Suprapubic skin (tissue), 4 donors: ENCODE data around the gene SYK. TPM values are rescaled to one million over a fixed set of nuclear protein-coding genes. Genes with fewer than 3 reads are reported as not detected.

Source experiments
- DNase-seq, 2 donors: peaks; one replicate each; pipeline ENCODE4 v3.0.0-alpha.2; 2019; ENCODE audit warnings: low spot score in 2 of 2
- H3K27ac ChIP-seq: fragments of 200-600 bp; sonication (generic); one replicate; pipeline ENCODE4 v1.5.1; 2019
- H3K27me3 ChIP-seq: fragments of 200-600 bp; sonication (generic); one replicate; pipeline ENCODE4 v1.5.1; 2019
- H3K36me3 ChIP-seq: fragments of 200-600 bp; sonication (generic); one replicate; pipeline ENCODE4 v1.5.1; 2019
- H3K4me1 ChIP-seq: fragments of 200-600 bp; sonication (generic); one replicate; pipeline ENCODE4 v1.5.1; 2019
- H3K4me3 ChIP-seq: fragments of 200-600 bp; sonication (generic); one replicate; pipeline ENCODE4 v1.5.1; 2019; ENCODE audit warnings: mild to moderate bottlenecking
- H3K9me3 ChIP-seq: fragments of 200-600 bp; sonication (generic); one replicate; pipeline ENCODE4 v1.5.1; 2019
- EP300 ChIP-seq: sonication (generic); formaldehyde crosslinking; IDR thresholded peaks from one replicate; pipeline ENCODE4 v1.6.1; 2017; ENCODE audit warnings: antibody characterized with exemption
- POLR2A ChIP-seq, 2 donors: fragments of 450-650 bp; IDR thresholded peaks; one replicate each; pipeline ENCODE4 v1.6.1; 2017; ENCODE audit warnings: antibody characterized with exemption in 2 of 2, mild to moderate bottlenecking in 2 of 2, moderate library complexity in 2 of 2
- POLR2AphosphoS5 ChIP-seq, 3 donors: sonication (generic); formaldehyde crosslinking; IDR thresholded peaks; one replicate each; pipeline ENCODE4 v1.6.1; 2017; ENCODE audit warnings: antibody characterized with exemption in 3 of 3
- WGBS: methylation state at CpG from one replicate; pipeline ENCODE4 v1.1.5; 2018; 5-methylcytosine and 5-hydroxymethylcytosine counted together
- total RNA-seq, 4 donors: library from RNA; depleted of rRNA; stranded (reverse); fragments of >200 nt; gene quantifications; one replicate each; pipeline ENCODE4 v1.1.0, GENCODE V29; 2016
- TF ChIP-seq, protein P1 (sequence below), 2 donors: fragments of 200-600 bp in 1 of 2; fragments of 450-650 bp in 1 of 2; sonication (generic) in 1 of 2; IDR thresholded peaks; one replicate each; pipeline ENCODE4 v1.5.1; 2016 to 2019; ENCODE audit warnings: antibody characterized with exemption in 2 of 2, mild to moderate bottlenecking in 1 of 2, moderate library complexity in 1 of 2

SYK gene
- total RNA-seq, 4 donors from 2014 or later = 22.0 to 31.6 (median 25.0) TPM

DNA sequence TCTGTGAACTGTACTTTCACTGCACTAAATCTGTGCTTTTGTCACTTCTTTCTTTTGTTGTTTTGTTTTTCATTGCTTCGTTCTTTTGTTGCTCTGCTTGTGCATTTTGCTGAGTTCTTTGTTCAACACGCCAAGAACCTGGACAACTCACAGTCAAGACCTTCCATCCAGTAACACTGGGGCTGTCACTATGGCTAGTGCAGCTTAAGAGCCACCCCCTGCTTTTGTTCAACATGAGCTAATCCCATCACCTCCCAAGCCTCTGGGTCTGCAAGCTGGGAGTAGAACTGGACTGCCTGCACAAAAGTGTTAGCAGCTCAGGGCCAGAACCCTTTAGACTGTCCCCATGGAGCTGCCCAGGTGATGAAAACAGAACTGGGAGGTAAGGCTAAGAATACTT, 143.7 kb downstream of the SYK start:
- no peak overlapping the region for H3K4me3 ChIP-seq
- H3K4me1 ChIP-seq = peaks cover 12% of the 10 kb centered on the region
- no peak overlapping the region for H3K27ac ChIP-seq
- DNase-seq = no peak
- H3K9me3 ChIP-seq = peaks cover 6% of the 10 kb centered on the region
- TF ChIP-seq EP300 = no peak
- TF ChIP-seq, protein P1, sequence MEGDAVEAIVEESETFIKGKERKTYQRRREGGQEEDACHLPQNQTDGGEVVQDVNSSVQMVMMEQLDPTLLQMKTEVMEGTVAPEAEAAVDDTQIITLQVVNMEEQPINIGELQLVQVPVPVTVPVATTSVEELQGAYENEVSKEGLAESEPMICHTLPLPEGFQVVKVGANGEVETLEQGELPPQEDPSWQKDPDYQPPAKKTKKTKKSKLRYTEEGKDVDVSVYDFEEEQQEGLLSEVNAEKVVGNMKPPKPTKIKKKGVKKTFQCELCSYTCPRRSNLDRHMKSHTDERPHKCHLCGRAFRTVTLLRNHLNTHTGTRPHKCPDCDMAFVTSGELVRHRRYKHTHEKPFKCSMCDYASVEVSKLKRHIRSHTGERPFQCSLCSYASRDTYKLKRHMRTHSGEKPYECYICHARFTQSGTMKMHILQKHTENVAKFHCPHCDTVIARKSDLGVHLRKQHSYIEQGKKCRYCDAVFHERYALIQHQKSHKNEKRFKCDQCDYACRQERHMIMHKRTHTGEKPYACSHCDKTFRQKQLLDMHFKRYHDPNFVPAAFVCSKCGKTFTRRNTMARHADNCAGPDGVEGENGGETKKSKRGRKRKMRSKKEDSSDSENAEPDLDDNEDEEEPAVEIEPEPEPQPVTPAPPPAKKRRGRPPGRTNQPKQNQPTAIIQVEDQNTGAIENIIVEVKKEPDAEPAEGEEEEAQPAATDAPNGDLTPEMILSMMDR (IDR thresholded peaks at IDR 0.05) = no peak
- TF ChIP-seq POLR2A (IDR thresholded peaks at IDR 0.05) = no peak
- no peak for TF ChIP-seq POLR2AphosphoS5 (IDR thresholded peaks at IDR 0.05)
- no peaks in the 10 kb centered on the region for H3K36me3 ChIP-seq
- no peaks in the 10 kb centered on the region for H3K27me3 ChIP-seq
- WGBS = 88% methylated on average over 2 of the region's 2 CpGs

DNA sequence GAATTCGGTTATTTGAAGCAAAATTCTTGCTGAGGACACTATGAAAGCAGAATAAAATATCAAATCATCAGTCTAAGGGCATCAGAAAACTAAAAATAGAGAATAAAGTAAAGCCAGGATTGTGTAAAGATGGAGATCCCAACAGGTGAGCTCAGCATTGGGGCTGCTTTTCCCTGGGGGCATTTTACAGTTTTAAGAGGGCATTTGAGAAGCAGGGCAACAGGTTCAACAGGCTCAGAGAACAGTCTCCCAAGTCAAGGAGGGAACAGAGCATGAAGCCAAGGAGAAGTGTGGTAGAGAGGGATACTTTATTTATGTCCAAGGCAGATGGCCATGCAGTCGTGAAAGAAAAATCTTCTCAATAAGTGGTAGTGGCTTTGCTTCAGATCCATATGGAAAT, 145.4 kb downstream of the SYK start:
- Histone ChIP-seq H3K4me3 (no peak overlapping the region), H3K36me3 (no peaks in the 10 kb centered on the region), H3K27ac (no peak overlapping the region), H3K9me3 (no peaks in the 10 kb centered on the region), H3K4me1 (peaks cover 11% of the 10 kb centered on the region), H3K27me3 (no peaks in the 10 kb centered on the region)
- WGBS = 63% methylated on average over 2 of the region's 2 CpGs
- TF ChIP-seq POLR2AphosphoS5 (IDR thresholded peaks at IDR 0.05) (no peak), POLR2A (IDR thresholded peaks at IDR 0.05) (no peak), EP300 (no peak)
- TF ChIP-seq, protein P1 (IDR thresholded peaks at IDR 0.05) = no peak
- DNase-seq = no peak

Other genes starting within 250 kb of the SYK start
- under 1 TPM; 0.32 to 0.73 (median 0.53) TPM for gene DIRAS2, start 159.0 kb upstream of the SYK start, total RNA-seq